Measurements from ENCODE around the gene HEBP2.
A peak's percentile ranks its signal among the peaks of the same experiment; 100 is the strongest.

HEBP2 gene

GRCh38 chr6:138454981-138455706, 51.1 kb downstream of the HEBP2 start:
- peak; percentile 17 to 48 for DNase-seq (ENCODE audit: low read depth in 2 of 2)

DNA sequence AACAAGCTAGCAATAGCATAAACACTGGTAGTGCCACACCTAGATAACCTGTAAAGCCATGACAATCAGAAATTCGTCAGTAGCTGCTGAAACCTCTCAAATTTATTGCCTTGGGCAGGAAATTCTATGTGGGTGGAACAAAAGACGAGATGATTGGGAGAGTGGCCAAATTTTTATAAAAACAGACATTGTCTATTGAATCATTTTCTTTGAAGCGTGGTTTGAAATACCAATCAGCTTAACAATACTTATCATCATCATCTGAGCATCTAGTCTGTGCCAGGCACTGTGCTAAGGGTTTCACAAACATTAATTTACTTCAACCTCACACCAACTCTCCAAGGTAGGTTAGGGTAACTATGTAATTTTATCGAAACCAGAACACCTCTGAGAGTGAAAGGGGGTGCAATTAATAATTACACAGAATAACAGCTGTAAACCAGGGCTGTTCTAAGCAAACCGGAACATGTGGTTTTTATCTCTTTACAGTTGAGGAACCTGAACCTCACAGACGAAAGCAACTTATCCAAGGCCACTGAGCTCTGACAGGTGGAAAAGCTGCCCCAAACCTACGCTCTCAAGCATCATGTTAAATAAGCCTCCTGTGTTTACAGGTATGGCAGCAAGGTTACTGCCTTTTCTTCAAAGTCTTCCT, 51.9 kb downstream of the HEBP2 start:
- peak in 1 of 2 donors; percentile 4 for DNase-seq (ENCODE audit: low read depth in 2 of 2)

DNA sequence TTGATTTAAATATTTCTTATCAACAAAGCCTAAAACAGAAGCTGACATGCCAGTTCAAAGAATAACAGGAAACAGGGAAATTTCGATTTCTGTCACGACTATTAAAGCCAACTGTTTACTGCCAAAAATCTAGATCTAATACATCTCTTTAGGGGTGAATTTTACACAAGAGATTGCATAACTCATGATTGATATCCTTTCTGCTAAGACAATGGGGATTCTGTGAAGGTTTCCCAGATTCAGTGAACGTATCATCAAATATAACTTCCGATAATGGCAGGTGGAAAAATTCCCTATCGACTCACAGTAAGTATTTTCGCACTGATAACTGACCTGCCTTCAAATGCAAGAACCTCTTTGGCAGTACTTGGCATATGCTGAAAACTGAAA, 52.4 kb downstream of the HEBP2 start:
- DNase-seq (ENCODE audit: low read depth in 2 of 2): no peak

GRCh38 chr6:138461647-138462046, 57.6 kb downstream of the HEBP2 start:
- no peak for DNase-seq (ENCODE audit: low read depth in 2 of 2)

DNA sequence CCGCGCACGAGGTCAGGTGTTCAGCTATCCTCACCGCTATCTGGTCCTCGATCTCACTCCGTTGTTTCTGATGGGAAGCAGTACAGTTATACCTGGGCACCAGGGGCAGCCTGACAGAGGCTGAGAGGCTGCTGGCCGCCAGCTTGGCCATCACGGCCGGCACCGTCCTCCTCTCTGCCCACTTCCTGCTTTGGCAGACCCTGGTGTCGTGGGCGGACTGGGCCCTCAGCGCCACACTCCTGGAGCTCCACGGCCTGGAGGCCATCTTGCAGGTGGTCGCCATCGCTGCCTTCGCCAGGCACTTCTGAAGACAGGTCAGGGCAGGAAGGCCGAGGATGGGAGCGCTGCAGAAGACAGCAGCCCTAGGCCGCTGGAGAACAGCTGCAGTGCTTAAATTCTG, 60.1 kb downstream of the HEBP2 start:
- DNase-seq (ENCODE audit: low read depth in 2 of 2): no peak

DNA sequence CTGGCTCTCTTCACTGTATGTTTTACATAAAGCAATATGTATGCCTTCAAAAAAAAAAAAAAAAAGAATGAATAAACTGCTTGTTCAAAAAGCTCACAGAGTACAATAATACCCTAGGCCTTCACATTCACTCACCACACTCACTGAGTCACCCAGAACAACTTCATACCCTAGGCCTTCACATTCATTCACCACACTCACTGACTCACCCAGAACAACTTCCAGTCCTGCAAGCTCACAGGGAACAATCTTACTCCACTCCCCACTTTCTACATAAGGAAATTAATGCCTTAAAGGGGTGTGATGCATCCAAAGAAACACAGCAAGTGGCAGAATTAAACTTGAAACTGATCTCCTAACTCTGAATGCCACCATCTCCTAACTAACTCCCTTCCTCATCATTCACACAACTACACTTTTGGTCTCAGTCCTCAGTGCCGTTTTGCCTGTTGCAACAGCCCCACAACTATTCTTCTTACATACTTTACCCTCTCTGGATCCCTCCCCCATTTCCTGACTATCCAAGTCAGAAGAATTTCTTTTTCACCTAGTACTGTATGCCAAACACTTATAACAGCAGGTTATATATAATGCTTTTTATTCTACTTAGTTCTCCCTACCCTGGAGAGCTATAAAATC, 61.1 kb downstream of the HEBP2 start:
- no peak for DNase-seq (ENCODE audit: low read depth in 2 of 2)

GRCh38 chr6:138467901-138468300, 63.9 kb downstream of the HEBP2 start:
- no peak for DNase-seq (ENCODE audit: low read depth in 2 of 2)

DNA sequence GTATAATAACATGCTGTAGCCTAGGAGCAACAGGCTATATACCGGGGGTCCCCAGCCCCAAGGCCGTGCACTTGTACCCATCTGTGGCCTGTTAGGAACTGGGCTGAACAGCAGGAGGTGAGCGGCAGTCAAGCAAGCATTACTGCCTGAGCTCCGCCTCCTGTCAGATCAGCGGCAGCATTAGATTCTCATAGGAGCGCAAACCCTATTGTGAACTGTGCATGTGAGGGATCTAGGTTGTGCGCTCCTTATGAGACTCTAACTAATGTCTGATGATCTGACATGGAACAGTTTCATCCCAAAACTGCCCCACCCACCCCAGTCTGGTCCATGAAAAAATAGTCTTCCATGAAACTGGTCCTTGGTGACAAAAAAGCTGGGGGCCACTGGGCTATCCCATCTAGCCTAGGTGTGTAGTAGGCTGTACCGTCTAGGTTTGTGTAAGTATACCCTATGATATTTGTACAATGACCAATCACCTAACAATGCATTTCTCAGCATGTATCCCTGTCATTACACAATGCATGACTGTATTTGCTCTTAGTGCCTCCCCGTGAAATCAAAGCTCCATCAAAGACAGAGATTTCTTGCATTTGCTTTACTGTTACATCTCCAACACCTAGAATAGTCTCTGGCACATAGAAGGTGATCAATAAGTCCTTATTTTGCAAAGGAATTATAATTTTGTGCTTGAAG, 64.4 kb downstream of the HEBP2 start:
- DNase-seq (ENCODE audit: low read depth in 2 of 2): no peak
